SK-N-SH (cell line): ENCODE results near the gene RPL10. TPM values are rescaled to one million over a fixed set of nuclear protein-coding genes. Genes with fewer than 3 reads are reported as not detected.

ENCODE experiments used
- CTCF ChIA-PET: fragments of 300-600, 350-600 bp; formaldehyde crosslinking; extraction: SDS; loops from one replicate; lab custom pipeline; 2021; lab: Yijun Ruan, JAX
- POLR2A ChIA-PET: fragments of 350-600 bp; sonication (Branson Sonifier 250); formaldehyde crosslinking; extraction: SDS; loops from one replicate; lab custom pipeline; 2020; ENCODE audit warnings: antibody characterized with exemption, inconsistent platforms; lab: Yijun Ruan, JAX
- DNase-seq: peaks from one replicate; pipeline ENCODE4 v3.0.0; 2012
- H2AFZ ChIP-seq: fragments of 200-600 bp; sonication (generic); 2 replicates; pipeline ENCODE4 v1.8.1; 2016; ENCODE audit warnings: antibody characterized with exemption, mild to moderate bottlenecking, low read depth
- H3F3A ChIP-seq: fragments of 200-600 bp; sonication (generic); replicated peaks from 2 replicates; pipeline ENCODE3; 2016; ENCODE audit warnings: antibody characterized with exemption, mild to moderate bottlenecking; ENCODE audit not compliant: insufficient read depth
- H3K27ac ChIP-seq, 2 experiments: fragments of 200-500 bp in 1 of 2; fragments of 200-600 bp in 1 of 2; sonication (Bioruptor generic) in 1 of 2; sonication (generic), shearing (Covaris generic) in 1 of 2; 2 replicates each; pipeline versions ENCODE4 v1.5.1 to v1.6.1; 2014 to 2016; ENCODE audit warnings: low read depth in 2 of 2, inconsistent platforms in 1 of 2, low read length in 1 of 2, mild to moderate bottlenecking in 1 of 2, mixed read lengths in 1 of 2
- H3K27me3 ChIP-seq: fragments of 200-600 bp; sonication (generic), shearing (Covaris generic); 2 replicates; pipeline ENCODE4 v1.6.1; 2016; ENCODE audit warnings: mixed run types; ENCODE audit not compliant: insufficient read depth
- H3K36me3 ChIP-seq, 2 experiments: fragments of 200-500 bp in 1 of 2; fragments of 200-600 bp in 1 of 2; sonication (Bioruptor generic) in 1 of 2; sonication (generic) in 1 of 2; replicated peaks in 1 of 2; 2 replicates each; pipeline versions ENCODE3 to v1.5.1; 2014 to 2016; ENCODE audit warnings: low read length in 1 of 2, mild to moderate bottlenecking in 1 of 2; ENCODE audit not compliant: insufficient read depth in 2 of 2, control insufficient read depth in 1 of 2
- H3K4me1 ChIP-seq, 2 experiments: fragments of 200-500 bp in 1 of 2; fragments of 200-600 bp in 1 of 2; sonication (Bioruptor generic) in 1 of 2; sonication (generic), shearing (Covaris generic) in 1 of 2; 2 replicates each; pipeline versions ENCODE4 v1.5.1 to v1.6.1; 2014 to 2016; ENCODE audit warnings: low read depth in 1 of 2, low read length in 1 of 2, mixed run types in 1 of 2; ENCODE audit not compliant: insufficient read depth in 2 of 2, control insufficient read depth in 1 of 2
- H3K4me2 ChIP-seq: fragments of 200-600 bp; sonication (generic), shearing (Covaris generic); 2 replicates; pipeline ENCODE4 v1.6.1; 2017; ENCODE audit warnings: mixed run types
- H3K4me3 ChIP-seq, 2 experiments: fragments of 200-500 bp in 1 of 2; fragments of 200-600 bp in 1 of 2; sonication (Bioruptor generic) in 1 of 2; sonication (generic), shearing (Covaris generic) in 1 of 2; 2 replicates each; pipeline versions ENCODE4 v1.5.1 to v1.8.1; 2014 to 2016; ENCODE audit warnings: low read depth in 2 of 2, inconsistent platforms in 1 of 2, low read length in 1 of 2, mild to moderate bottlenecking in 1 of 2, mixed read lengths in 1 of 2, moderate library complexity in 1 of 2
- H3K79me2 ChIP-seq: fragments of 200-600 bp; sonication (generic); 2 replicates; pipeline ENCODE4 v1.8.1; 2017; ENCODE audit warnings: mild to moderate bottlenecking; ENCODE audit not compliant: insufficient read depth
- H3K9ac ChIP-seq: fragments of 200-600 bp; sonication (generic); 2 replicates; pipeline ENCODE4 v1.6.1; 2017; ENCODE audit warnings: mixed run types
- H3K9me2 ChIP-seq: fragments of 200-600 bp; sonication (generic); 2 replicates; pipeline ENCODE4 v1.6.1; 2017; ENCODE audit warnings: mixed run types
- H3K9me3 ChIP-seq: fragments of 200-600 bp; sonication (generic); 2 replicates; pipeline ENCODE4 v1.6.1; 2017; ENCODE audit warnings: mixed run types, mild to moderate bottlenecking, moderate library complexity
- H4K20me1 ChIP-seq: fragments of 200-600 bp; sonication (generic); 2 replicates; pipeline ENCODE4 v1.6.1; 2017; ENCODE audit warnings: mild to moderate bottlenecking, mixed run types; ENCODE audit not compliant: insufficient read depth
- CHD2 ChIP-seq: fragments of 150-350 bp; IDR thresholded peaks from 2 replicates; pipeline ENCODE4 v1.6.1; 2018; ENCODE audit warnings: low read length; ENCODE audit not compliant: partially characterized antibody
- ELF1 ChIP-seq: IDR thresholded peaks from 2 replicates; pipeline ENCODE4 v1.4.0; 2012
- FOSL2 ChIP-seq: IDR thresholded peaks from 2 replicates; pipeline ENCODE4 v1.4.0; 2012; ENCODE audit warnings: low read depth, mild to moderate bottlenecking, moderate library complexity, borderline replicate concordance
- GABPA ChIP-seq: IDR thresholded peaks from 2 replicates; pipeline ENCODE4 v1.4.0; 2012; ENCODE audit warnings: low read depth, mild to moderate bottlenecking
- JUND ChIP-seq: IDR thresholded peaks from 2 replicates; pipeline ENCODE4 v1.4.0; 2012
- MEF2A ChIP-seq: IDR thresholded peaks from 2 replicates; pipeline ENCODE4 v1.4.0; 2012; ENCODE audit warnings: low read depth, borderline replicate concordance
- MXI1 ChIP-seq: IDR thresholded peaks from 2 replicates; pipeline ENCODE4 v1.6.1; 2012; ENCODE audit warnings: mild to moderate bottlenecking, low read depth, low read length, improper control_type of control experiment
- NFIC ChIP-seq: IDR thresholded peaks from 2 replicates; pipeline ENCODE4 v1.4.0; 2012; ENCODE audit warnings: borderline replicate concordance
- PBX3 ChIP-seq: IDR thresholded peaks from 2 replicates; pipeline ENCODE4; 2012
- RAD21 ChIP-seq: IDR thresholded peaks from 2 replicates; pipeline ENCODE4 v1.6.1; 2012; ENCODE audit warnings: mild to moderate bottlenecking, low read length
- REST ChIP-seq: IDR thresholded peaks from 2 replicates; pipeline ENCODE4 v1.6.1; 2012; ENCODE audit warnings: mild to moderate bottlenecking, low read depth, low read length, moderate library complexity
- SIN3A ChIP-seq: IDR thresholded peaks from 2 replicates; pipeline ENCODE4 v1.6.1; 2012; ENCODE audit warnings: low read depth, mild to moderate bottlenecking, low read length, moderate library complexity, borderline replicate concordance
- SMC3 ChIP-seq: IDR thresholded peaks from 2 replicates; pipeline ENCODE4 v1.6.1; 2012; ENCODE audit warnings: low read depth, low read length, improper control_type of control experiment
- TAF1 ChIP-seq: IDR thresholded peaks from 2 replicates; pipeline ENCODE4 v1.6.1; 2012; ENCODE audit warnings: low read depth, mild to moderate bottlenecking, low read length, moderate library complexity, borderline replicate concordance
- TCF12 ChIP-seq: IDR thresholded peaks from 2 replicates; pipeline ENCODE4 v1.4.0; 2012
- USF2 ChIP-seq: fragments of 150-350 bp; IDR thresholded peaks from 2 replicates; pipeline ENCODE4 v1.6.1; 2017; ENCODE audit warnings: antibody characterized with exemption, low read length, low read depth, borderline replicate concordance
- YY1 ChIP-seq: IDR thresholded peaks from 2 replicates; pipeline ENCODE4 v1.4.0; 2012; ENCODE audit warnings: low read depth, mild to moderate bottlenecking
- WGBS: methylation state at CpG from one replicate; pipeline ENCODE4 v1.1.6; 2017; ENCODE audit warnings: low lambda C conversion rate; 5-methylcytosine and 5-hydroxymethylcytosine counted together
- polyA plus RNA-seq, 3 experiments: library from polyadenylated mRNA; depleted of rRNA; stranded (reverse); fragments of >200 nt; gene quantifications; 2 replicates each; pipeline ENCODE4 v1.2.3, GENCODE V29; 2012
- TF ChIP-seq, protein P1 (sequence below): IDR thresholded peaks from 2 replicates; pipeline ENCODE4 v1.4.0; 2012; ENCODE audit warnings: low read depth, borderline replicate concordance

RPL10 gene
- polyA plus RNA-seq, 1 of the 3 experiments (the other 2 are of a cell fraction), result 4,562 TPM

DNA sequence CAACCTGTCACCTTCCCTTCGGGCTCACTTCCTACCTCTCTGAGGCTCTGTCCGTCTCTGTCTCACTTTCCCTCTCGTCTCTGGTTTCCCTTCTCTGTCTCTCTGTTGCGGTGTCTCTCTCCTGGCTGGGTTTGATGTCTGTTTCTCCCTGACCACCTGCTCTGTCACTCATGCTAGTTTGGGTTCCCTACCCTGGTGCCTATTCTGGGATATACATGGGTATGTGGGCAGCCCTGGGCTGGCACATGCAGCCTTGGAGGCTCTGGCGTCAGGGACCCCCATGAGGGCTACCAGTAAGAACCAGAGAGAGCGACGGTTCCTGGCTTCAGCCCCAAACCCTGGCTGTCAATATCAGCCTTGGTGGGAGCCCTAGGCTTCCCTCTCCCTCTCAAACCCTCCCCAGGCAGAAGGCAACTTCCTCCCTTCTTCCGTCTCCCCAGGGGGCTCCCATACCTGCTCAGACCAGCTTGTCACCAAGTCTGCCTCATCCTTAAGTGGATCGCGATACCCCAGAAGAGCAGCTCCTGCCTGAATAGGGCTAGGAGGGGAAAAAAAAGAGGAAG is 10.6 kb downstream of the RPL10 start:
- H4K20me1 ChIP-seq, result no peaks in the 10 kb centered on the region
- no peaks in the 10 kb centered on the region for H3K36me3 ChIP-seq
- POLR2A ChIA-PET, result interaction anchor here (5.0 kb wide), 1 partner anchor 8 kb away, joined by 25 read pairs; no protein-coding TSS in a partner anchor
- H2AFZ ChIP-seq, result peak overlapping the region; percentile 30; the same call in 1 of the 2 replicates
- H3K9me2 ChIP-seq, result no peaks in the 10 kb centered on the region
- H3K79me2 ChIP-seq, result peaks cover 23% of the 10 kb centered on the region
- H3K4me1 ChIP-seq, result peaks cover 4 to 9% of the 10 kb centered on the region in 2 experiments; a peak in 1 of 4 replicates
- no peaks in the 10 kb centered on the region for H3F3A ChIP-seq
- CTCF ChIA-PET, result interaction anchor here (1.0 to 1.3 kb wide), 3 partner anchors 9 to 20 kb away, joined by 3 to 4 read pairs (median 4); partner anchors contain the start of gene RPL10
- H3K27ac ChIP-seq, result peak overlapping the region in 1 of 2 experiments; percentile 64; a peak in 1 of 4 replicates
- TF ChIP-seq MEF2A, result no peak
- no peak for TF ChIP-seq ELF1
- no peak for TF ChIP-seq PBX3
- TF ChIP-seq SMC3, result no peak
- no peak for TF ChIP-seq TAF1
- TF ChIP-seq, protein P1, sequence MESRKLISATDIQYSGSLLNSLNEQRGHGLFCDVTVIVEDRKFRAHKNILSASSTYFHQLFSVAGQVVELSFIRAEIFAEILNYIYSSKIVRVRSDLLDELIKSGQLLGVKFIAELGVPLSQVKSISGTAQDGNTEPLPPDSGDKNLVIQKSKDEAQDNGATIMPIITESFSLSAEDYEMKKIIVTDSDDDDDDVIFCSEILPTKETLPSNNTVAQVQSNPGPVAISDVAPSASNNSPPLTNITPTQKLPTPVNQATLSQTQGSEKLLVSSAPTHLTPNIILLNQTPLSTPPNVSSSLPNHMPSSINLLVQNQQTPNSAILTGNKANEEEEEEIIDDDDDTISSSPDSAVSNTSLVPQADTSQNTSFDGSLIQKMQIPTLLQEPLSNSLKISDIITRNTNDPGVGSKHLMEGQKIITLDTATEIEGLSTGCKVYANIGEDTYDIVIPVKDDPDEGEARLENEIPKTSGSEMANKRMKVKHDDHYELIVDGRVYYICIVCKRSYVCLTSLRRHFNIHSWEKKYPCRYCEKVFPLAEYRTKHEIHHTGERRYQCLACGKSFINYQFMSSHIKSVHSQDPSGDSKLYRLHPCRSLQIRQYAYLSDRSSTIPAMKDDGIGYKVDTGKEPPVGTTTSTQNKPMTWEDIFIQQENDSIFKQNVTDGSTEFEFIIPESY, result no peak
- TF ChIP-seq JUND, result no peak
- no peak for TF ChIP-seq MXI1
- TF ChIP-seq TCF12, result no peak
- TF ChIP-seq FOSL2, result no peak
- TF ChIP-seq REST, result no peak
- no peak for TF ChIP-seq NFIC
- TF ChIP-seq USF2, result no peak
- no peak for TF ChIP-seq YY1
- no peak for TF ChIP-seq GABPA
- no peak for TF ChIP-seq SIN3A
- no peak for TF ChIP-seq CHD2
- TF ChIP-seq RAD21, result no peak
- peak overlapping the region; percentile 67 for H3K9ac ChIP-seq
- DNase-seq, result no peak
- 45% methylated on average over 7 of the region's 10 CpGs for WGBS
- H3K4me2 ChIP-seq, result peak overlapping the region; percentile 91
- H3K4me3 ChIP-seq, result peak overlapping the region; percentile 38 to 60; a peak in 3 of 4 replicates
- no peaks in the 10 kb centered on the region for H3K9me3 ChIP-seq
- no peaks in the 10 kb centered on the region; the same call in 1 of the 2 replicates for H3K27me3 ChIP-seq
